Measurements from ENCODE around the gene ATP1B3. TPM values are rescaled to one million over a fixed set of nuclear protein-coding genes. Genes with fewer than 3 reads are reported as not detected.

Gene ATP1B3
- total RNA-seq, 2 donors from 2014 or later: 182 to 194 TPM

GRCh38 chr3:141862279-141862816, 14.1 kb upstream of the ATP1B3 start:
- TF ChIP-seq CTCF (conservative IDR thresholded peaks at IDR 0.05): no peak
- no peaks in the 10 kb centered on the region for H3K27me3 ChIP-seq (ENCODE audit: control insufficient read depth, insufficient read depth, low read length, poor library complexity, severe bottlenecking)
- H3K27me3 Mint-ChIP-seq (ENCODE audit: insufficient read depth): no peaks in the 10 kb centered on the region
- no peak overlapping the region for H3K27ac ChIP-seq (ENCODE audit: low read depth, low read length)
- 90 to 100% methylated on average over 1 to 3 of the region's 3 CpGs for WGBS, 2 experiments (ENCODE audit: insufficient coverage in 1 of 2, insufficient read length in 1 of 2)
- DNase-seq: no peak
- no peaks in the 10 kb centered on the region for H3K36me3 ChIP-seq (ENCODE audit: control insufficient read depth, insufficient read depth, low read length)
- no peak overlapping the region for H3K4me3 ChIP-seq (ENCODE audit: low read length)
- no peak overlapping the region for H3K4me3 Mint-ChIP-seq
- no peaks in the 10 kb centered on the region for H3K9me3 Mint-ChIP-seq
- H3K27ac Mint-ChIP-seq: no peak overlapping the region
- H3K4me1 Mint-ChIP-seq: peaks cover 10% of the 10 kb centered on the region
- no peak overlapping the region for H3K9ac ChIP-seq (ENCODE audit: extremely low read depth, low read length, poor library complexity, severe bottlenecking)
- H3K9me3 ChIP-seq (ENCODE audit: control insufficient read depth, low read length): no peaks in the 10 kb centered on the region
- H3K36me3 Mint-ChIP-seq (ENCODE audit: low read depth): no peaks in the 10 kb centered on the region
- H3K4me1 ChIP-seq (ENCODE audit: control insufficient read depth, insufficient read depth, low read length): peaks cover 6% of the 10 kb centered on the region

GRCh38 chr3:141863491-141863890, 13.0 kb upstream of the ATP1B3 start:
- Mint-ChIP-seq H3K4me1 (peaks cover 10% of the 10 kb centered on the region), H3K4me3 (no peak overlapping the region), H3K36me3 (ENCODE audit: low read depth) (no peaks in the 10 kb centered on the region), H3K27me3 (ENCODE audit: insufficient read depth) (no peaks in the 10 kb centered on the region), H3K27ac (no peak overlapping the region), H3K9me3 (no peaks in the 10 kb centered on the region)
- Histone ChIP-seq H3K27ac (ENCODE audit: low read depth, low read length) (no peak overlapping the region), H3K4me1 (ENCODE audit: control insufficient read depth, insufficient read depth, low read length) (peaks cover 6% of the 10 kb centered on the region), H3K27me3 (ENCODE audit: control insufficient read depth, insufficient read depth, low read length, poor library complexity, severe bottlenecking) (no peaks in the 10 kb centered on the region), H3K9ac (ENCODE audit: extremely low read depth, low read length, poor library complexity, severe bottlenecking) (no peak overlapping the region), H3K9me3 (ENCODE audit: control insufficient read depth, low read length) (no peaks in the 10 kb centered on the region), H3K4me3 (ENCODE audit: low read length) (no peak overlapping the region), H3K36me3 (ENCODE audit: control insufficient read depth, insufficient read depth, low read length) (no peaks in the 10 kb centered on the region)
- TF ChIP-seq CTCF (conservative IDR thresholded peaks at IDR 0.05): no peak
- no peak for DNase-seq
- WGBS, 2 experiments (ENCODE audit: insufficient coverage in 1 of 2, insufficient read length in 1 of 2): no CpG with 5 or more reads among the region's 1 CpG

- H3K9ac ChIP-seq (ENCODE audit: extremely low read depth, low read length, poor library complexity, severe bottlenecking): no peak overlapping the region
- Mint-ChIP-seq H3K27me3 (ENCODE audit: insufficient read depth) (no peaks in the 10 kb centered on the region), H3K9me3 (no peaks in the 10 kb centered on the region), H3K27ac (no peak overlapping the region), H3K36me3 (ENCODE audit: low read depth) (no peaks in the 10 kb centered on the region), H3K4me3 (no peak overlapping the region), H3K4me1 (peaks cover 10% of the 10 kb centered on the region)
- H3K9me3 ChIP-seq (ENCODE audit: control insufficient read depth, low read length): no peaks in the 10 kb centered on the region
- peaks cover 6% of the 10 kb centered on the region for H3K4me1 ChIP-seq (ENCODE audit: control insufficient read depth, insufficient read depth, low read length)
- no peaks in the 10 kb centered on the region for H3K27me3 ChIP-seq (ENCODE audit: control insufficient read depth, insufficient read depth, low read length, poor library complexity, severe bottlenecking)
- H3K27ac ChIP-seq (ENCODE audit: low read depth, low read length): no peak overlapping the region
- no peak overlapping the region for H3K4me3 ChIP-seq (ENCODE audit: low read length)
- TF ChIP-seq CTCF (conservative IDR thresholded peaks at IDR 0.05): no peak
- 83 to 86% methylated on average over 4 of the region's 4 CpGs for WGBS, 2 experiments (ENCODE audit: insufficient coverage in 1 of 2, insufficient read length in 1 of 2)
- DNase-seq: no peak
- H3K36me3 ChIP-seq (ENCODE audit: control insufficient read depth, insufficient read depth, low read length): no peaks in the 10 kb centered on the region
These were observed 12.0 kb upstream of the ATP1B3 start for GRCh38 chr3:141864281-141864970.

Measured in endodermal cell (in vitro differentiated cells).